Fibroblast of mammary gland (primary cell): Measurements from ENCODE around the gene ST6GALNAC2.
A peak's percentile ranks its signal among the peaks of the same experiment; 100 is the strongest.

Experiments
- DNase-seq: peaks from one replicate; pipeline ENCODE4 v3.0.0-alpha.2; 2010; ENCODE audit warnings: low read depth
- H3K4me3 ChIP-seq: 2 replicates; pipeline ENCODE4 v1.5.1; 2011; ENCODE audit warnings: low read depth, mild to moderate bottlenecking, low read length, moderate library complexity; ENCODE audit not compliant: control insufficient read depth
- TF ChIP-seq, protein P1 (sequence below): conservative IDR thresholded peaks from 2 replicates; pipeline ENCODE4 v1.5.1; 2011; ENCODE audit warnings: low read depth, low read length, inconsistent platforms; ENCODE audit not compliant: control insufficient read depth, insufficient read depth

The ST6GALNAC2 gene

DNA sequence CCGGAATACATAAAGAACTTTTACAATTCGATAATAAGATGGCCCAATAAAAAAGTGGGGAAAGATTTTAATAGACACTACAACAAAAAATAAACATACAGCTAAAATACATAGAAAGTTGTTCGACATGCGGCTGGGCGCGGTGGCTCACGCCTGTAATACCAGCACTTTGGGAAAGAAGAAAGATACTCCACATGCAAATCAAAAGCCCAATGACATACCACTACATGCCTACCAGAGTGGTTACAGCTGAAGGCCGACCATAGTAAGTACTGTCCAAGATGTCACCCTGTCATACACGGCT lies 36.5 kb downstream of the ST6GALNAC2 start:
- TF ChIP-seq, protein P1, sequence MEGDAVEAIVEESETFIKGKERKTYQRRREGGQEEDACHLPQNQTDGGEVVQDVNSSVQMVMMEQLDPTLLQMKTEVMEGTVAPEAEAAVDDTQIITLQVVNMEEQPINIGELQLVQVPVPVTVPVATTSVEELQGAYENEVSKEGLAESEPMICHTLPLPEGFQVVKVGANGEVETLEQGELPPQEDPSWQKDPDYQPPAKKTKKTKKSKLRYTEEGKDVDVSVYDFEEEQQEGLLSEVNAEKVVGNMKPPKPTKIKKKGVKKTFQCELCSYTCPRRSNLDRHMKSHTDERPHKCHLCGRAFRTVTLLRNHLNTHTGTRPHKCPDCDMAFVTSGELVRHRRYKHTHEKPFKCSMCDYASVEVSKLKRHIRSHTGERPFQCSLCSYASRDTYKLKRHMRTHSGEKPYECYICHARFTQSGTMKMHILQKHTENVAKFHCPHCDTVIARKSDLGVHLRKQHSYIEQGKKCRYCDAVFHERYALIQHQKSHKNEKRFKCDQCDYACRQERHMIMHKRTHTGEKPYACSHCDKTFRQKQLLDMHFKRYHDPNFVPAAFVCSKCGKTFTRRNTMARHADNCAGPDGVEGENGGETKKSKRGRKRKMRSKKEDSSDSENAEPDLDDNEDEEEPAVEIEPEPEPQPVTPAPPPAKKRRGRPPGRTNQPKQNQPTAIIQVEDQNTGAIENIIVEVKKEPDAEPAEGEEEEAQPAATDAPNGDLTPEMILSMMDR, result no peak
- DNase-seq, result no peak
- H3K4me3 ChIP-seq, result no peak overlapping the region

DNA sequence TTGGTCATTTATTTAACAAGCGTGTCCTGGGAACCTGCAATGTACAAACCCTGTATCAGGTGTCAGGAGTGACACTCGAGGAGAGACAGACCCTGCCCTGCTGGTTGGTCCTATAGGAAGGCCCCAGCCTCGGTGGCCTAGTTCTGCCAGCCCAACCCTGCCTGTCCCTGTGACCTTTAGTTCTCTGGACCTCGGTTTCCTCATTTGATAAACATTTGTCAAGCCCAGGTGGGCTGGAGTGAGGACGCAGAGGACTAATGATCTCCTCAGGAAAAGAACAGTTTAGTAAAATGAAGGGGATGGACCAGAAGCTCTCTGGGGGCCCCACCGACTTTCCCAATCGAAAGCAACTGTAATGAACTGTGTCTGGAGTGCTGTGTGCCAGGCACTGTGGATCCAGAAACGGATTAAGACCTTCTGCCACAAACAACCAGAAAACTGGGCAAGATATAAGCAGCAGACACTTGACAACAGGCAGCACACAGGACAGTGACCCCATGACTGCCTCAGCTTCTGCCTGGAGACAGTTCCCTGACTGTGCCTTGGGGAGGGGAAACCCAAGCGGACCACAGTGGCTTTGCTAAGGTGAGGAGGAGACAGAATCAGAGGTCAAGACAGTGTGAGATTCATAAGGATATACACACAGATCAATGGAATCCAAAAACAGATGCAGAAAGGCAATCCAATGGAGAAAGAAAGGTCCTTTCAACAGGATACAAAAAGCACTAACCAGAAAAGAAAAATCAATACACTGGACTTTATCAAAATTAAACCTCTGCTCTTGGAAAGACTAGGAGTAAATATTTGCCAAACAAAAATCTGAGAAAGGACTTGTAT lies 37.1 kb downstream of the ST6GALNAC2 start:
- DNase-seq, result no peak
- TF ChIP-seq, protein P1, result no peak
- no peak overlapping the region for H3K4me3 ChIP-seq

- no peak for DNase-seq
- no peak overlapping the region for H3K4me3 ChIP-seq
- TF ChIP-seq, protein P1, result no peak
Observed at GRCh38 chr17:76547642-76548202, 37.9 kb downstream of the ST6GALNAC2 start.

DNA sequence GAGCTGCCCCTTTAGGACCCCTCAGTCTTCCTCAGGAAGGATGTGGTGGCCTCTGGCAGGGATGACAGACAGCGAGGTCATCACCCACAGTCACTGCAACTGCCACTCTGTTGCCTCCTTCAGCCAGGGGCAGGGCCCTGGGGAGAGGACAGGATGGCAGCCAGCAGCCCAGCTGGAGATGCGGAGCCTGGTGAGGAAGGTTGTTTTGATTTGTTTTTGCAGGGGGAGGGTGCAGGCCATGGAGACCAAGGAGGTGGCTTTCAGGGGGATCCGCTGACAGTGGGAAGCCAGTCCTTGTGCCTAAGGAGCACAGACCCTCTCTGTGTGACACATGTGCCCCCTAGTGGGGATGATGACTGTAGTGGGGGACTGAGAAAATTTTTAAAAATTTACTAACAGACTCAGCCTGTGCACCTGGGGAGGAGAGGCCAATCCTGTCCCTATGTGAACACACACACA lies 38.4 kb downstream of the ST6GALNAC2 start:
- H3K4me3 ChIP-seq, result no peak overlapping the region
- DNase-seq, result peak; percentile 90
- TF ChIP-seq, protein P1, result peak; percentile 80

GRCh38 chr17:76546556-76547182 lies 39.0 kb downstream of the ST6GALNAC2 start:
- no peak overlapping the region for H3K4me3 ChIP-seq
- TF ChIP-seq, protein P1, result no peak
- DNase-seq, result peak; percentile 98

GRCh38 chr17:76545918-76546555 lies 39.6 kb downstream of the ST6GALNAC2 start:
- no peak for DNase-seq
- H3K4me3 ChIP-seq, result no peak overlapping the region
- TF ChIP-seq, protein P1, result no peak
